SU-DHL-6 (cell line): ENCODE measurements around the gene SERINC4.
"Not testable (repeated sequence)": the region's sequence is repeated elsewhere in the genome, so short reads cannot be mapped to it uniquely, and the experiment has no call there.

ENCODE experiments used
- H2AFZ ChIP-seq: fragments of 200-600 bp; sonication (generic); 2 replicates; pipeline ENCODE4 v1.6.1; 2014; ENCODE audit warnings: low read depth, mild to moderate bottlenecking, moderate library complexity, mixed read lengths, antibody characterized with exemption, low read length; ENCODE audit not compliant: severe bottlenecking
- H3F3A ChIP-seq: fragments of 200-600 bp; shearing (Covaris generic); 2 replicates; pipeline ENCODE4 v1.6.0; 2016; ENCODE audit warnings: antibody characterized with exemption, mild to moderate bottlenecking; ENCODE audit not compliant: insufficient read depth
- H3K27ac ChIP-seq: fragments of 200-600 bp; sonication (generic); 2 replicates; pipeline ENCODE4 v1.5.1; 2016; ENCODE audit warnings: low read depth, mild to moderate bottlenecking, low read length, moderate library complexity, mixed read lengths
- H3K27me3 ChIP-seq: fragments of 200-600 bp; sonication (generic), shearing (Covaris generic); 2 replicates; pipeline ENCODE4 v1.6.0; 2014; ENCODE audit warnings: mild to moderate bottlenecking, low read length
- H3K36me3 ChIP-seq: fragments of 200-600 bp; sonication (generic); 2 replicates; pipeline ENCODE4 v1.6.1; 2014; ENCODE audit warnings: mild to moderate bottlenecking, low read length, mixed read lengths
- H3K4me2 ChIP-seq: fragments of 300-600, 200-600 bp; shearing (Covaris generic), sonication (generic); 2 replicates; pipeline ENCODE4 v1.6.0; 2014; ENCODE audit warnings: low read length, low read depth, mild to moderate bottlenecking; ENCODE audit not compliant: poor library complexity, severe bottlenecking
- H3K4me3 ChIP-seq: fragments of 200-600 bp; sonication (generic); 2 replicates; pipeline ENCODE4 v1.5.1; 2014; ENCODE audit warnings: antibody characterized with exemption, low read length, mild to moderate bottlenecking, mixed read lengths; ENCODE audit not compliant: insufficient read depth, poor library complexity, severe bottlenecking
- H3K79me2 ChIP-seq: fragments of 200-600 bp; sonication (generic); 2 replicates; pipeline ENCODE4 v1.6.1; 2014; ENCODE audit warnings: mild to moderate bottlenecking, low read length, moderate library complexity; ENCODE audit not compliant: insufficient read depth
- H3K9ac ChIP-seq: fragments of 200-600 bp; sonication (generic); 2 replicates; pipeline ENCODE4 v1.7.0; 2014; ENCODE audit warnings: mild to moderate bottlenecking, low read length
- H3K9me2 ChIP-seq: fragments of 200-600 bp; sonication (generic); replicated peaks from 2 replicates; pipeline ENCODE4 v1.6.1; 2014; ENCODE audit warnings: low read length; ENCODE audit not compliant: insufficient read depth
- H3K9me3 ChIP-seq: fragments of 200-600 bp; sonication (generic); 2 replicates; pipeline ENCODE4 v1.6.1; 2014; ENCODE audit warnings: low read length, mixed read lengths; ENCODE audit not compliant: insufficient read depth
- H4K20me1 ChIP-seq: fragments of 200-600 bp; sonication (generic); 2 replicates; pipeline ENCODE4 v1.6.1; 2014; ENCODE audit warnings: low read depth, mild to moderate bottlenecking, antibody characterized with exemption, low read length, moderate library complexity, mixed read lengths
- CTCF ChIP-seq: fragments of 200-600 bp; sonication (generic); IDR thresholded peaks from one replicate; pipeline ENCODE4 v1.5.1; 2017; ENCODE audit warnings: antibody characterized with exemption, mild to moderate bottlenecking, low read length, moderate library complexity; ENCODE audit not compliant: insufficient read depth, poor library complexity, severe bottlenecking
- EZH2phosphoT487 ChIP-seq: fragments of 200-600 bp; sonication (generic), shearing (Covaris generic); conservative IDR thresholded peaks from 2 replicates; pipeline ENCODE4 v1.6.1; 2018; ENCODE audit warnings: mild to moderate bottlenecking, antibody characterized with exemption, low read length, moderate library complexity, mixed read lengths

The SERINC4 gene

GRCh38 chr15:43824302-43825246, 24.6 kb upstream of the SERINC4 start, which contains the start of gene MFAP1:
Gene MFAP1 (minus strand): TSS chr15:43824690. CDS start chr15:43824569, 121 bp downstream.
- Histone ChIP-seq H3K4me2 (peak within 1 kb of the TSS; percentile 95), H3K9me3 (no peaks in the 10 kb centered on the region), H3F3A (peaks cover 31% of the 10 kb centered on the region), H3K9me2 (no peaks in the 10 kb centered on the region), H3K27ac (peak within 1 kb of the TSS; percentile 93), H2AFZ (peak within 1 kb of the TSS; percentile 48), H3K9ac (peak within 1 kb of the TSS; percentile 97), H3K36me3 (peaks cover 21% of the 10 kb centered on the region), H4K20me1 (0 out of 2 replicates have a peak, but pooled peaks cover 3% of the 10 kb centered on the region), H3K27me3 (no peaks in the 10 kb centered on the region), H3K4me3 (peak within 1 kb of the TSS; percentile 99), H3K79me2 (peaks cover 85% of the 10 kb centered on the region)
- TF ChIP-seq EZH2phosphoT487 (no peak), CTCF (no peak)

- Histone ChIP-seq H3K9ac (peak overlapping the region; percentile 39; the same call in 1 of the 2 replicates), H3F3A (peaks cover 19% of the 10 kb centered on the region), H3K79me2 (peaks cover 84% of the 10 kb centered on the region), H3K9me2 (no peaks in the 10 kb centered on the region), H3K36me3 (peaks cover 21% of the 10 kb centered on the region), H3K4me3 (peak overlapping the region; percentile 51), H3K9me3 (no peaks in the 10 kb centered on the region), H4K20me1 (peaks cover 3% of the 10 kb centered on the region; the same call in 1 of the 2 replicates), H3K4me2 (peak overlapping the region; percentile 95), H3K27ac (peak overlapping the region; percentile 19), H3K27me3 (no peaks in the 10 kb centered on the region), H2AFZ (no peak overlapping the region)
- TF ChIP-seq CTCF (no peak), EZH2phosphoT487 (no peak)
These were observed 21.5 kb upstream of the SERINC4 start for GRCh38 chr15:43821505-43821904.

- not testable (repeated sequence) for H3K4me3 ChIP-seq, H3K9me3 ChIP-seq, H3K27ac ChIP-seq, H3K9me2 ChIP-seq, H4K20me1 ChIP-seq, H3K27me3 ChIP-seq, H3K4me2 ChIP-seq, H2AFZ ChIP-seq, H3K9ac ChIP-seq
- Histone ChIP-seq H3F3A (peaks cover 12% of the 10 kb centered on the region), H3K36me3 (peaks cover 41% of the 10 kb centered on the region), H3K79me2 (peaks cover 40% of the 10 kb centered on the region)
These were observed 15.0 kb upstream of the SERINC4 start for GRCh38 chr15:43815064-43815463.
